HG02610 (cell line): Measurements from ENCODE around the gene USH1C.

Source experiments
- ATAC-seq: cut with Tn5 transposase; IDR thresholded peaks from one replicate; pipeline ENCODE4 v1.9.1; 2021; ENCODE audit warnings: mild to moderate bottlenecking, moderate library complexity; ENCODE audit not compliant: unreplicated experiment

Gene USH1C

GRCh38 chr11:17571431-17572358 lies 27.5 kb upstream of the USH1C start:
- no peak for ATAC-seq

DNA sequence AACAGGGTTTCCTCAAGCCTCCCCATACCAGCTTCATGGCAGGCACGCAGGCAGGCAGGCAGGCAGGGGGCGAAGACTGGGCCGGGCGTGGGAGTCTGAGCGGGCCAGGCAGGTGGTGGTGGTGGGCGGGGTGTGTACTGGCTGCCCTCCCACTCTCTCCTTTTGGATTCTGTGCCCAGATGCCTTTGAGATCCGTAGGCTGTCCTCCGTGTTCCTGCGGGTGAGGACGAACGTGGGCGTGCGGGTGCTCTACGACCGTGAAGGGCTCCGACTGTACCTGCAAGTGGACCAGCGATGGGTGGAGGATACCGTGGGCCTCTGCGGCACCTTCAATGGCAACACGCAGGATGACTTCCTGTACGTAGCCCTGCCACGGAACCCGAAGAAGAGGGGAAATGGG lies 25.8 kb upstream of the USH1C start:
- ATAC-seq = no peak

DNA sequence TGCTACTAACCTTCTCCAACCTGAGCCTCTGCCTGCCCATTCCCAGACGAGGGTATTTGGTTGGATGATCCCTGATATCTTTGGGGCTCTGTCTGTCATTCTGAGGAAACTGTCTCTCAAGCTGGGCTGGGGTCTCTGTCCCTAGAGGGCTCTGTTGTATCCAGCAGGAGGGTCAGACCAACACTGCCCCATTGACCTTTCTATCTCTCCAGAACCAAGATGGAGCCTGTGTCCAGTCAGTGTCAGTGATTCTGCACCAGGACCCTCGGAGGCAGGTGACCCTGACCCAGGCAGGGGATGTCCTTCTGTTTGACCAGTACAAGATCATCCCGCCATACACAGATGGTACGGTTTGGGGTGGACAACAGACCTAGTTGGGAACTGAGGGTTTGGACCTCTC lies 24.7 kb upstream of the USH1C start:
- ATAC-seq = no peak

- ATAC-seq = no peak
Observed at GRCh38 chr11:17564687-17565042, 20.4 kb upstream of the USH1C start.

GRCh38 chr11:17563961-17564686 lies 19.9 kb upstream of the USH1C start:
- no peak for ATAC-seq

GRCh38 chr11:17563231-17563646 lies 19.0 kb upstream of the USH1C start:
- no peak for ATAC-seq

DNA sequence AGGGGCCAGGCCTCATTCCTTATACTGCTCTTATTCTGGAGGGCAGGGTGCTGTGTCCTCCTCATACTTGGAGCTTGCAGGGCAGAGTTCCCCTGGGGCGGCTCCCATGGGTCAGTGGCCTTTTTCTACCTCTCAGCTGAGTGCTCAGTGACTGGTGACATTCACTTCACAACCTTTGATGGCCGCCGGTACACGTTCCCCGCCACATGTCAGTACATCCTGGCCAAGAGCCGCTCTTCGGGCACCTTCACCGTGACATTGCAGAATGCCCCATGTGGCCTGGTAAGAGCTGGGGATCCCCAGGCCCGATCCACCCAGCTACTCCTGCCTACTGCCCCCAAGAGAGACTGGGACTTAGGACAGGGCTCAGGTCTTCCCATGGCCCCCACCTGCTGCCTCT lies 17.3 kb upstream of the USH1C start:
- no peak for ATAC-seq

DNA sequence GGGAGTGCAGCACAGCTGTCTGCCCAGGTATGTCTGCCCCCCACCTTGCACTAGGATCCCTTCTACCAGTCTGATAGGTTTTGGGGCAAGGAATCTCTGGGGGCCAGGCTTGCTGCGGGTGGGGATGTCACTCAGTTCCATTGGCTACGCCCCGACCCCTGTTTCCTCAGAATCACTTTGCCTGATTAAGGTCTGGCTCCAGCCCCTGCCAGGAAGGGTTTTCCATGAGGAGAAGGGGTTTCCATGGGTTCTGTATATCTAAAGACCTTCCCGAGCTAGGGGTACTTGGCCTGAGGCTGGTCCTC lies 16.8 kb upstream of the USH1C start:
- no peak for ATAC-seq

DNA sequence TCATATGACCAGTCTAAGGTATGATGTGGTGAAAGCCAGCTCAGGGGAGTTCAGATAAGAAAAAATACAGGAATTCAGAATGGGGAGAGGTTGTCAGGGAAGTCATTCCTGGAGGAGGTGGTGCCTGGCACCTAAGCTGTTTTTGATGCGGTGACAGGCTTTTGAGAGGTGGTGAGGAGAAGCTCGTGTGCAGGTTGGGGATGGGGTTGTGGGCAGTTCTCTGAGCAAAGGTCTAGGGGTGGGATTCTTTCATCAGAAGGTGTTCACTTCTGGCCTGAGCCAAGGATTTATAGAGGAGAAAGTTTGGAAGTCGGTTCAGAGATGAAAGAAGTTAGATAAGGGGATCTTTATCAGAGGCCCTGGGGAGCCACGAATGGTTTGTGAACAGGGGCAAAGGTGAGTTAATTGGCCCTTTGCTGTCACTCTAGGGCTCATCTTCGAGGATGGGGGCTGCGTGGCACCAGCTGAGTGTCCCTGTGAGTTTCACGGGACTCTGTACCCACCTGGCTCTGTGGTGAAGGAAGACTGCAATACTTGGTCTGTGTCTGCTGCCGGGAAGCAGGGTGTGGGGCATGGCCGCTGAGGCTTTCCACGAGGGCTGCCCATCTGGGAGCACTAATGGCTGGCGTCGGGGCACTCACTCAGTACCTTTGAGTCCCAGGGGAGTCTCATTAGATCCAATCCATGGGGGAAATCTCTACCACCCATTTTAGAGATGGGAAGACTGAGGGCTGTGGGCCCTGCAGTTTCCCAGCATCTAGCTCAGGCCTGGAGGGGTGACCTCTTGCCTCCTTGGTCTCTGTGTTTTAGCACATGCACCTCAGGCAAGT lies 16.3 kb upstream of the USH1C start:
- ATAC-seq = no peak

GRCh38 chr11:17559341-17560087 lies 15.3 kb upstream of the USH1C start:
- ATAC-seq = no peak

DNA sequence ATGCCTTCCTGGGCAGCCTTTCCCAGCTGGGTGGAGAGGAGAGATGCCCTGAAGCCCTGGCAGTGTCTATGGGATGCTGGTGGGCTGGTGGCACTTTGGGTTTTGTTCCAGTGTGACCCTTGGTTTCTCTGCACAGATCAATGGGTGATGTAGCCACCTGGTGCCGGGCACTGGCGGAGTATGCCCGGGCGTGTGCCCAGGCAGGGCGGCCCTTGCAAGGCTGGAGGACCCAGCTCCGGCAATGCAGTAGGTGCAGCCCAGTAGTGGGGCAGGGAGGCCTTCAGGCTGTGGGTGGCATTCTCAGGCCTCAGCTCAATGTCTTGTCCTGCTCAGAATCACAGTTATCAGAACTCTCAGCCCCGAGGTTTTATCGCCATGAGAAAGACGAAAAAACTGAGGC lies 14.7 kb upstream of the USH1C start:
- no peak for ATAC-seq

DNA sequence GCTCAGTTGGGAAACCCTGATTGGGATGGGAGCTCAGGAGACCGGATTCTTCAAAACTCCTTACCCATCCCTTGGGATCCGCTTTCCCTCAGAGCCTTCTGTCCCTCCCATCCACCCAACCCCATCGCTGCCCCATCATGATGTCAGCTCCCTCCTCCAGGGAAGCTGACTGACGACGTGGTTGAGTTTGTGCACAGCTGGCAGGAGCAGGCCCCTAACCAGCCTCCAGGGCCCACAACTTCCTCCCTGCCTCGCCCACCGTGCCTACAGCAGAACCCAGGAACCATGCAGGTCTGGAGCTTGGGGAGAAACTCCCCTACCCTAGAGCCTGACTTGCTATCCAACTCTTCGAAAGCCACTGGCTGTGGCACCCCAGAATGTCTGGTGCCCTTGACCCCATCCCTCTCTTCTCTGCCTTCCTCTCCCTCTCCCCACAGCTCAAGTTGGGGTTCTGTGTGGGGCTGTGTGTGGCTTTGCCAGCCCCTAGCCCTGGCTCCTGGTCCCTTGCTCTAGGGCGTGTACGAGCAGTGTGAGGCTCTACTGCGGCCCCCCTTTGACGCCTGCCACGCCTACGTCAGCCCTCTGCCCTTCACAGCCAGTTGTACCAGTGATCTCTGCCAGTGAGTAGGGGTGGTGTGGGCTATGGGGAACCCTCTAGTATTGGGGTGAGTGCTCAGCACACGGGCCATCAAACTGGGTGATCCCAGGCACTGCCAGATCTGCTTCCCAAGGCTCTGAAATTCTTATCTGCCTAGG lies 14.0 kb upstream of the USH1C start:
- ATAC-seq = no peak

DNA sequence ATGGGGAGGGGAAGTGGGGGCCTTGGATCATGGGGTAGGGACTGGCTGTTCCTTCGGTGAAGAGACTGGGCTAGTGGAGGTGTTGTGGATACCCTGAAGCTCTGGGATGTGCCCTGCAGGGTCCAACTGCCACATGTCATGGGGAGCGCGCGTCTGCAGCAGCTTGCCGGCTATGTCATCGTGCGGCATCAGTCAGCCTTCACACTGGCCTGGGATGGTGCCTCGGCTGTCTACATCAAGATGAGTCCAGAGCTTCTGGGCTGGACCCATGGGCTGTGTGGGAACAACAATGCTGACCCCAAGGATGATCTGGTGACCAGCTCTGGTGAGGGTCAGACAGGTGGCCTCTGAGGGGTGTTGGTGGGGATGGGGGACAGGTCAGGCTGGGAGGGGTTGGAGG lies 12.8 kb upstream of the USH1C start:
- no peak for ATAC-seq

GRCh38 chr11:17554487-17554886 lies 10.3 kb upstream of the USH1C start:
- ATAC-seq = no peak

GRCh38 chr11:17553249-17553546 lies 9.0 kb upstream of the USH1C start:
- no peak for ATAC-seq

GRCh38 chr11:17552392-17553248 lies 8.4 kb upstream of the USH1C start:
- no peak for ATAC-seq

DNA sequence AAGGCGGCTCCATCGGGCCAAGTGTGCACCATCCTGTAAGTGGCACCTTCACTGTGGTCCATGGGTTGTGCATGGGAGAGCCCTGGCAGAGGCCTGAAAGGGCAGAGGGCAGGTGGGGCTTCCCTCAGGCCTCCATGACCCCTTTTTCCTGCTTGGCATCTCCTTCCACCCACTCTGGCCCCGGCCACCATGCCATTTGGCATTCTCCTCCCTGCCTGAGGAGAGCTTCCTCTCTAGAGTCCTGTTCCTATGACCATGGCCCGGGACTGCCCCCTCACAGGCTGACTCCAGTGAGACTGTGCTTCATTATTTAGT lies 7.8 kb upstream of the USH1C start:
- ATAC-seq = no peak

- no peak for ATAC-seq
Observed at GRCh38 chr11:17551347-17552040, 7.3 kb upstream of the USH1C start.
